Mucosa of rectum (tissue), 2 donors: ENCODE measurements around the gene TMEM150C.
"Not testable (repeated sequence)": the region's sequence is repeated elsewhere in the genome, so short reads cannot be mapped to it uniquely, and the experiment has no call there.

Source experiments
- H3K27ac ChIP-seq, 2 donors: one replicate each; pipeline ENCODE4 v1.7.0; 2013; ENCODE audit warnings: inconsistent platforms in 2 of 2, low read depth in 2 of 2, low read length in 2 of 2
- H3K27me3 ChIP-seq, 2 donors: one replicate each; pipeline ENCODE4 v1.7.0; 2013; ENCODE audit warnings: low read length in 2 of 2; ENCODE audit not compliant: control insufficient read depth in 2 of 2, insufficient read depth in 2 of 2
- H3K36me3 ChIP-seq, 2 donors: one replicate each; pipeline ENCODE4 v1.7.0; 2013; ENCODE audit warnings: low read length in 2 of 2; ENCODE audit not compliant: control insufficient read depth in 2 of 2, insufficient read depth in 2 of 2
- H3K4me1 ChIP-seq, 2 donors: one replicate each; pipeline ENCODE4 v1.7.0; 2013; ENCODE audit warnings: low read length in 2 of 2, mild to moderate bottlenecking in 1 of 2; ENCODE audit not compliant: control insufficient read depth in 2 of 2, insufficient read depth in 2 of 2
- H3K4me3 ChIP-seq, 2 donors: one replicate each; pipeline ENCODE4 v1.7.0; 2013; ENCODE audit warnings: low read length in 2 of 2
- H3K9ac ChIP-seq, 2 donors: one replicate each; pipeline ENCODE4 v1.7.0; 2013; ENCODE audit warnings: low read length in 2 of 2, low read depth in 1 of 2, mild to moderate bottlenecking in 1 of 2
- H3K9me3 ChIP-seq, 2 donors: one replicate each; pipeline ENCODE4 v1.7.0; 2013; ENCODE audit warnings: low read length in 2 of 2; ENCODE audit not compliant: control insufficient read depth in 2 of 2
- donor health status: healthy.
- donor health status: Normal muscosa, but diverticular disease.

Gene TMEM150C

GRCh38 chr4:82569727-82570126 lies 7.9 kb upstream of the TMEM150C start:
- no peaks in the 10 kb centered on the region for H3K4me1 ChIP-seq
- no peak overlapping the region for H3K9ac ChIP-seq
- no peak overlapping the region for H3K27ac ChIP-seq
- H3K9me3 ChIP-seq: no peaks in the 10 kb centered on the region
- no peaks in the 10 kb centered on the region for H3K36me3 ChIP-seq
- H3K27me3 ChIP-seq: no peaks in the 10 kb centered on the region
- H3K4me3 ChIP-seq: no peak overlapping the region

- Histone ChIP-seq H3K9me3 (no peaks in the 10 kb centered on the region), H3K36me3 (no peaks in the 10 kb centered on the region), H3K9ac (no peak overlapping the region)
These were observed 7.3 kb upstream of the TMEM150C start for GRCh38 chr4:82569076-82569475.

GRCh38 chr4:82567444-82567843 lies 5.7 kb upstream of the TMEM150C start:
- no peaks in the 10 kb centered on the region for H3K4me1 ChIP-seq
- no peaks in the 10 kb centered on the region for H3K36me3 ChIP-seq
- no peak overlapping the region for H3K4me3 ChIP-seq
- no peaks in the 10 kb centered on the region for H3K9me3 ChIP-seq
- peaks cover under 1 to 2% of the 10 kb centered on the region in 2 donors for H3K27me3 ChIP-seq
- H3K27ac ChIP-seq: no peak overlapping the region
- no peak overlapping the region for H3K9ac ChIP-seq

More at GRCh38 chr4:82569076-82569475, 7.3 kb upstream of the TMEM150C start:
- H3K4me3 ChIP-seq: no peak overlapping the region
- H3K4me1 ChIP-seq: no peaks in the 10 kb centered on the region
- no peaks in the 10 kb centered on the region for H3K27me3 ChIP-seq
- H3K27ac ChIP-seq: no peak overlapping the region

GRCh38 chr4:82562564-82562854 lies 721 bp upstream of the TMEM150C start:
- peaks cover 9 to 12% of the 10 kb centered on the region in 2 donors for H3K27me3 ChIP-seq
- no peaks in the 10 kb centered on the region for H3K36me3 ChIP-seq
- H3K4me3 ChIP-seq: peak overlapping the region; percentile 48 to 50
- no peaks in the 10 kb centered on the region for H3K9me3 ChIP-seq
- H3K4me1 ChIP-seq: peaks cover 2 to 4% of the 10 kb centered on the region in 2 donors
- H3K27ac ChIP-seq: no peak overlapping the region
- no peak overlapping the region for H3K9ac ChIP-seq

- H3K27ac ChIP-seq: no peak overlapping the region
- peaks cover 2 to 4% of the 10 kb centered on the region in 2 donors for H3K4me1 ChIP-seq
- no peaks in the 10 kb centered on the region for H3K36me3 ChIP-seq
- H3K9ac ChIP-seq: no peak overlapping the region
- peak overlapping the region; percentile 50 to 69 for H3K4me3 ChIP-seq
- H3K27me3 ChIP-seq: peaks cover 9 to 12% of the 10 kb centered on the region in 2 donors
- H3K9me3 ChIP-seq: no peaks in the 10 kb centered on the region
These were observed 669 bp downstream of the TMEM150C start for GRCh38 chr4:82560853-82561785.

- H3K4me3 ChIP-seq: no peak overlapping the region
- no peaks in the 10 kb centered on the region for H3K36me3 ChIP-seq
- no peak overlapping the region for H3K9ac ChIP-seq
- H3K4me1 ChIP-seq: peaks cover 2 to 4% of the 10 kb centered on the region in 2 donors
- peaks cover 9 to 12% of the 10 kb centered on the region in 2 donors for H3K27me3 ChIP-seq
- H3K27ac ChIP-seq: no peak overlapping the region
- H3K9me3 ChIP-seq: no peaks in the 10 kb centered on the region
These were observed 2.1 kb downstream of the TMEM150C start for GRCh38 chr4:82559735-82560120.

GRCh38 chr4:82559090-82559734 lies 2.6 kb downstream of the TMEM150C start:
- not testable (repeated sequence) for H3K27ac ChIP-seq, H3K4me3 ChIP-seq, H3K4me1 ChIP-seq, H3K9ac ChIP-seq, H3K9me3 ChIP-seq, H3K36me3 ChIP-seq
- peaks cover 9 to 12% of the 10 kb centered on the region in 2 donors for H3K27me3 ChIP-seq

- Histone ChIP-seq H3K4me1 (no peaks in the 10 kb centered on the region), H3K9me3 (no peaks in the 10 kb centered on the region), H3K4me3 (no peak overlapping the region), H3K36me3 (no peaks in the 10 kb centered on the region), H3K27me3 (peaks cover 0 to 4% of the 10 kb centered on the region in 2 donors), H3K9ac (no peak overlapping the region), H3K27ac (no peak overlapping the region)
These were observed 6.5 kb downstream of the TMEM150C start for GRCh38 chr4:82555276-82555675.

GRCh38 chr4:82553020-82553419 lies 8.8 kb downstream of the TMEM150C start:
- Histone ChIP-seq H3K4me3 (no peak overlapping the region), H3K27ac (no peak overlapping the region), H3K36me3 (no peaks in the 10 kb centered on the region), H3K4me1 (no peaks in the 10 kb centered on the region), H3K9ac (no peak overlapping the region), H3K27me3 (no peaks in the 10 kb centered on the region), H3K9me3 (no peaks in the 10 kb centered on the region)

GRCh38 chr4:82551734-82552133 lies 10.1 kb downstream of the TMEM150C start:
- no peak overlapping the region for H3K9ac ChIP-seq
- H3K4me1 ChIP-seq: no peaks in the 10 kb centered on the region
- H3K27me3 ChIP-seq: no peaks in the 10 kb centered on the region
- H3K27ac ChIP-seq: no peak overlapping the region
- no peak overlapping the region for H3K4me3 ChIP-seq
- H3K36me3 ChIP-seq: no peaks in the 10 kb centered on the region
- no peaks in the 10 kb centered on the region for H3K9me3 ChIP-seq
